HCT116 (cell line): ENCODE measurements around the gene ARTN. TPM values are rescaled to one million over a fixed set of nuclear protein-coding genes. Genes with fewer than 3 reads are reported as not detected.

Experiments
- ATAC-seq: fragments of 200-7000 bp; cut with Tn5 transposase; 2 replicates; pipeline ENCODE4 v1.9.1; 2020; ENCODE audit warnings: mild to moderate bottlenecking, moderate library complexity
- BruUV-seq: library from RNA; stranded (reverse); fragments of 400-500 nt; replicated peaks from 2 replicates; lab custom pipeline; 2021; lab: Mats Ljungman, UMichigan
- CTCF ChIA-PET: fragments of 300-600 bp; sonication (Branson Sonifier 250); formaldehyde crosslinking; loops from one replicate; lab custom pipeline; 2021; ENCODE audit warnings: antibody characterized with exemption; lab: Charles Lee
- POLR2A ChIA-PET: fragments of 300-600, 350-600 bp; sonication (Branson Sonifier 250); formaldehyde crosslinking; loops from one replicate; lab custom pipeline; 2021; ENCODE audit warnings: antibody characterized with exemption; lab: Charles Lee
- RAD21 ChIA-PET, 2 experiments: fragments of 300-600 bp; sonication (Branson Sonifier 250); formaldehyde crosslinking; loops; one replicate each; lab custom pipeline; 2023; ENCODE audit warnings: low total read pairs in 2 of 2; ENCODE audit not compliant: uncharacterized antibody in 2 of 2, unreplicated experiment in 2 of 2, low non-redundant PET in 1 of 2; lab: Charles Lee
- DNase-seq: peaks from one replicate; pipeline ENCODE4 v3.0.0-alpha.2; 2010; ENCODE audit warnings: low read depth, low spot score
- H2AFZ ChIP-seq: fragments of 200-600 bp; shearing (Covaris generic), sonication (generic); 2 replicates; pipeline ENCODE4 v1.6.1; 2017; ENCODE audit warnings: low read depth, mixed run types, mixed read lengths, antibody characterized with exemption, low read length; ENCODE audit not compliant: poor library complexity, severe bottlenecking
- H3K27ac ChIP-seq: 2 replicates; pipeline ENCODE4 v1.5.1; 2012; ENCODE audit warnings: low read depth, low read length
- H3K27me3 ChIP-seq: fragments of 200-600 bp; sonication (generic); 2 replicates; pipeline ENCODE4 v1.6.1; 2016; ENCODE audit warnings: mixed run types, low read length, mixed read lengths; ENCODE audit not compliant: insufficient read depth
- H3K36me3 ChIP-seq, 2 experiments: fragments of 200-500 bp in 1 of 2; fragments of 200-600 bp in 1 of 2; sonication (Bioruptor generic) in 1 of 2; sonication (generic) in 1 of 2; 2 replicates each; pipeline versions ENCODE4 v1.5.1 to v1.6.1; 2014 to 2016; ENCODE audit warnings: low read length in 2 of 2, inconsistent platforms in 1 of 2, mixed read lengths in 1 of 2, mixed run types in 1 of 2; ENCODE audit not compliant: insufficient read depth in 2 of 2, control insufficient read depth in 1 of 2
- H3K4me1 ChIP-seq, 2 experiments: fragments of 200-600 bp in 1 of 2; sonication (generic) in 1 of 2; 2 replicates each; pipeline versions ENCODE4 v1.5.1 to v1.6.1; 2012 to 2017; ENCODE audit warnings: low read length in 2 of 2, inconsistent platforms in 1 of 2, mild to moderate bottlenecking in 1 of 2, mixed read lengths in 1 of 2, mixed run types in 1 of 2, moderate library complexity in 1 of 2; ENCODE audit not compliant: insufficient read depth in 2 of 2, control insufficient read depth in 1 of 2
- H3K4me2 ChIP-seq: fragments of 200-600 bp; sonication (generic); 2 replicates; pipeline ENCODE4 v1.6.1; 2017; ENCODE audit warnings: mixed run types, low read length, mixed read lengths
- H3K4me3 ChIP-seq, 2 experiments: fragments of 200-600 bp in 1 of 2; sonication (generic) in 1 of 2; replicated peaks in 1 of 2; 2 replicates each; pipeline ENCODE4 v1.5.1; 2011 to 2016; ENCODE audit warnings: low read length in 2 of 2, control low read depth in 1 of 2, low read depth in 1 of 2, mild to moderate bottlenecking in 1 of 2, mixed read lengths in 1 of 2, mixed run types in 1 of 2
- H3K79me2 ChIP-seq: fragments of 200-600 bp; sonication (generic); 2 replicates; pipeline ENCODE4 v1.6.1; 2017; ENCODE audit warnings: mild to moderate bottlenecking, mixed run types, low read length, moderate library complexity, mixed read lengths; ENCODE audit not compliant: insufficient read depth
- H3K9ac ChIP-seq: fragments of 200-600 bp; sonication (generic); 2 replicates; pipeline ENCODE4 v1.6.1; 2016; ENCODE audit warnings: low read length, mixed read lengths
- H3K9me2 ChIP-seq: fragments of 200-600 bp; sonication (generic), shearing (Covaris generic); 2 replicates; pipeline ENCODE4 v1.6.1; 2017; ENCODE audit warnings: mixed run types, mild to moderate bottlenecking, moderate library complexity; ENCODE audit not compliant: insufficient read depth
- H3K9me3 ChIP-seq, 2 experiments: fragments of 200-500 bp in 1 of 2; fragments of 200-600 bp in 1 of 2; sonication (Bioruptor generic) in 1 of 2; sonication (generic) in 1 of 2; 2 replicates each; pipeline ENCODE4 v1.6.1; 2014 to 2017; ENCODE audit warnings: low read length in 2 of 2, mixed read lengths in 2 of 2, inconsistent platforms in 1 of 2, low read depth in 1 of 2, mild to moderate bottlenecking in 1 of 2, mixed run types in 1 of 2, moderate library complexity in 1 of 2; ENCODE audit not compliant: control insufficient read depth in 1 of 2, insufficient read depth in 1 of 2
- H4K20me1 ChIP-seq: fragments of 200-600 bp; sonication (generic), shearing (Covaris generic); 2 replicates; pipeline ENCODE4 v1.6.1; 2017; ENCODE audit warnings: mixed run types, mild to moderate bottlenecking, moderate library complexity; ENCODE audit not compliant: insufficient read depth
- JUND ChIP-seq: IDR thresholded peaks from 2 replicates; pipeline ENCODE4 v1.6.1; 2012
- POLR2AphosphoS5 ChIP-seq: IDR thresholded peaks from 2 replicates; pipeline ENCODE4 v1.6.1; 2011; ENCODE audit warnings: mild to moderate bottlenecking, low read depth, low read length, moderate library complexity
- SIN3A ChIP-seq: IDR thresholded peaks from 2 replicates; pipeline ENCODE4 v1.6.1; 2012; ENCODE audit warnings: low read depth
- intact Hi-C: fragments of 100-400 bp; cut with micrococcal nuclease; formaldehyde crosslinking; loops from 2 replicates; pipeline ENCODE4 v1.10.0; 2022
- total RNA-seq: library from RNA; stranded (reverse); gene quantifications from one replicate; pipeline ENCODE4 v1.2.1, GENCODE V29; 2021; ENCODE audit not compliant: unreplicated experiment
- TF ChIP-seq, protein P1 (sequence below): IDR thresholded peaks from 2 replicates; pipeline ENCODE4 v1.6.1; 2011; ENCODE audit warnings: mild to moderate bottlenecking, low read length, moderate library complexity; ENCODE audit not compliant: insufficient replicate concordance; ENCODE audit errors: extremely low read depth
- TF ChIP-seq, protein P2 (sequence below): IDR thresholded peaks from 2 replicates; pipeline ENCODE4 v1.6.1; 2012; ENCODE audit warnings: low read depth

Gene ARTN
- total RNA-seq, 1 experiment from 2014 or later = 36.4 TPM

DNA sequence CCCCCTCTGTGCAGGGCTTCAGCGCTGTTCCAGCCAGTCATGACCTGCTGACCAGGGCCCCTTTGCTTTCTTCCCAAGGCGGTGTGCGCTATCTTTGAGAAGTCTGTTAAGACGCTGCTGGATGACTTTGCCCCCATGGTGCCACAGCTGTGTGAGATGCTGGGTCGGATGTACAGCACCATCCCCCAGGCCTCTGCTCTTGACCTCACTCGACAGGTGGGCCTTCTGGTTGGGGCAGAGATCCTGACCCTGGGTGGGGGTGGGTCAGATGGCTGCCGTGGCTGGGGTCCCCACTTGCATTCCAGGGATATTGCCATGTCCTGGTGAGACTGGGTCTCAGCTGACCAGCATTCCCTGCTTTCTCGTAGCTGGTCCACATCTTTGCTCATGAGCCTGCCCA is 27.2 kb downstream of the ARTN start:
- no peak for ATAC-seq
- BruUV-seq = no TSS peak

More for the DNA sequence above, 27.2 kb downstream of the ARTN start:
- Histone ChIP-seq H4K20me1 (no peaks in the 10 kb centered on the region), H2AFZ (no peak overlapping the region), H3K36me3 (peaks cover 0 to 4% of the 10 kb centered on the region in 2 experiments; a peak in 2 of 4 replicates), H3K9ac (no peak overlapping the region), H3K9me2 (no peaks in the 10 kb centered on the region), H3K27me3 (no peaks in the 10 kb centered on the region), H3K9me3 (no peaks in the 10 kb centered on the region), H3K4me3 (no peak overlapping the region), H3K27ac (no peak overlapping the region), H3K79me2 (no peaks in the 10 kb centered on the region), H3K4me2 (no peak overlapping the region), H3K4me1 (no peaks in the 10 kb centered on the region)
- TF ChIP-seq, protein P1, sequence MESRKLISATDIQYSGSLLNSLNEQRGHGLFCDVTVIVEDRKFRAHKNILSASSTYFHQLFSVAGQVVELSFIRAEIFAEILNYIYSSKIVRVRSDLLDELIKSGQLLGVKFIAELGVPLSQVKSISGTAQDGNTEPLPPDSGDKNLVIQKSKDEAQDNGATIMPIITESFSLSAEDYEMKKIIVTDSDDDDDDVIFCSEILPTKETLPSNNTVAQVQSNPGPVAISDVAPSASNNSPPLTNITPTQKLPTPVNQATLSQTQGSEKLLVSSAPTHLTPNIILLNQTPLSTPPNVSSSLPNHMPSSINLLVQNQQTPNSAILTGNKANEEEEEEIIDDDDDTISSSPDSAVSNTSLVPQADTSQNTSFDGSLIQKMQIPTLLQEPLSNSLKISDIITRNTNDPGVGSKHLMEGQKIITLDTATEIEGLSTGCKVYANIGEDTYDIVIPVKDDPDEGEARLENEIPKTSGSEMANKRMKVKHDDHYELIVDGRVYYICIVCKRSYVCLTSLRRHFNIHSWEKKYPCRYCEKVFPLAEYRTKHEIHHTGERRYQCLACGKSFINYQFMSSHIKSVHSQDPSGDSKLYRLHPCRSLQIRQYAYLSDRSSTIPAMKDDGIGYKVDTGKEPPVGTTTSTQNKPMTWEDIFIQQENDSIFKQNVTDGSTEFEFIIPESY = no peak
- TF ChIP-seq JUND (no peak), SIN3A (no peak), POLR2AphosphoS5 (no peak)
- TF ChIP-seq, protein P2, sequence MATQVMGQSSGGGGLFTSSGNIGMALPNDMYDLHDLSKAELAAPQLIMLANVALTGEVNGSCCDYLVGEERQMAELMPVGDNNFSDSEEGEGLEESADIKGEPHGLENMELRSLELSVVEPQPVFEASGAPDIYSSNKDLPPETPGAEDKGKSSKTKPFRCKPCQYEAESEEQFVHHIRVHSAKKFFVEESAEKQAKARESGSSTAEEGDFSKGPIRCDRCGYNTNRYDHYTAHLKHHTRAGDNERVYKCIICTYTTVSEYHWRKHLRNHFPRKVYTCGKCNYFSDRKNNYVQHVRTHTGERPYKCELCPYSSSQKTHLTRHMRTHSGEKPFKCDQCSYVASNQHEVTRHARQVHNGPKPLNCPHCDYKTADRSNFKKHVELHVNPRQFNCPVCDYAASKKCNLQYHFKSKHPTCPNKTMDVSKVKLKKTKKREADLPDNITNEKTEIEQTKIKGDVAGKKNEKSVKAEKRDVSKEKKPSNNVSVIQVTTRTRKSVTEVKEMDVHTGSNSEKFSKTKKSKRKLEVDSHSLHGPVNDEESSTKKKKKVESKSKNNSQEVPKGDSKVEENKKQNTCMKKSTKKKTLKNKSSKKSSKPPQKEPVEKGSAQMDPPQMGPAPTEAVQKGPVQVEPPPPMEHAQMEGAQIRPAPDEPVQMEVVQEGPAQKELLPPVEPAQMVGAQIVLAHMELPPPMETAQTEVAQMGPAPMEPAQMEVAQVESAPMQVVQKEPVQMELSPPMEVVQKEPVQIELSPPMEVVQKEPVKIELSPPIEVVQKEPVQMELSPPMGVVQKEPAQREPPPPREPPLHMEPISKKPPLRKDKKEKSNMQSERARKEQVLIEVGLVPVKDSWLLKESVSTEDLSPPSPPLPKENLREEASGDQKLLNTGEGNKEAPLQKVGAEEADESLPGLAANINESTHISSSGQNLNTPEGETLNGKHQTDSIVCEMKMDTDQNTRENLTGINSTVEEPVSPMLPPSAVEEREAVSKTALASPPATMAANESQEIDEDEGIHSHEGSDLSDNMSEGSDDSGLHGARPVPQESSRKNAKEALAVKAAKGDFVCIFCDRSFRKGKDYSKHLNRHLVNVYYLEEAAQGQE = no peak
- ChIA-PET RAD21 (no interaction called here), CTCF (no interaction called here), POLR2A (no interaction called here)
- no peak for DNase-seq
- intact Hi-C loops = no loop called here
